H1 (cell line): ENCODE measurements around the gene CEP85L.

Experiments
- CEBPB ChIP-seq: IDR thresholded peaks from 2 replicates; pipeline ENCODE4 v1.6.1; 2012; ENCODE audit warnings: low read depth, low read length
- CHD7 ChIP-seq: fragments of 300-600 bp; sonication (generic); IDR thresholded peaks from 2 replicates; pipeline ENCODE4 v1.7.1; 2012; ENCODE audit warnings: low read length, moderate library complexity, mild to moderate bottlenecking, inconsistent platforms; ENCODE audit not compliant: insufficient replicate concordance
- CTCF ChIP-seq, 3 experiments: IDR thresholded peaks; 1 replicate in 2 of 3; 2 replicates in 1 of 3; pipeline versions ENCODE4 v1.5.1 to v1.6.1; 2011; ENCODE audit warnings: low read length in 3 of 3, mild to moderate bottlenecking in 3 of 3, inconsistent platforms in 2 of 3, low read depth in 1 of 3, moderate library complexity in 1 of 3; ENCODE audit not compliant: insufficient read depth in 1 of 3; ENCODE audit errors: control extremely low read depth in 1 of 3
- POLR2A ChIP-seq, 2 experiments: IDR thresholded peaks; 1 replicate in 1 of 2; 2 replicates in 1 of 2; pipeline ENCODE4 v1.6.1; 2011; ENCODE audit warnings: low read depth in 2 of 2, low read length in 2 of 2, mild to moderate bottlenecking in 2 of 2; ENCODE audit errors: control extremely low read depth in 1 of 2
- SIX5 ChIP-seq: IDR thresholded peaks from 2 replicates; pipeline ENCODE4 v1.6.1; 2011; ENCODE audit warnings: mild to moderate bottlenecking, low read depth, low read length
- SP1 ChIP-seq: IDR thresholded peaks from 2 replicates; pipeline ENCODE4 v1.6.1; 2011; ENCODE audit warnings: low read depth, low read length
- USF2 ChIP-seq: IDR thresholded peaks from 2 replicates; pipeline ENCODE4 v1.6.1; 2011; ENCODE audit warnings: low read length, improper control_type of control experiment
- ZNF274 ChIP-seq: IDR thresholded peaks from 2 replicates; pipeline ENCODE4 v1.7.0; 2012; ENCODE audit warnings: low read length, borderline replicate concordance; ENCODE audit errors: extremely low read depth

GRCh38 chr6:118504611-118505010 is 146.8 kb downstream of the CEP85L start:
- no peak for TF ChIP-seq CTCF (IDR thresholded peaks at IDR 0.05; ENCODE audit: control extremely low read depth in 1 of 3, insufficient read depth in 1 of 3, low read depth in 1 of 3, low read length in 3 of 3)
- TF ChIP-seq ZNF274 = no peak
- TF ChIP-seq POLR2A (IDR thresholded peaks at IDR 0.05; ENCODE audit: control extremely low read depth in 1 of 2, low read depth in 2 of 2, low read length in 2 of 2) = no peak
- TF ChIP-seq SP1 = no peak
- TF ChIP-seq CHD7 = no peak
- TF ChIP-seq CEBPB = no peak
- no peak for TF ChIP-seq USF2
- no peak for TF ChIP-seq SIX5
